Suppressor macrophage treated with lipopolysaccharide for 1 hour (primary cell): ENCODE results near the gene CNIH1.
A peak's percentile ranks its signal among the peaks of the same experiment; 100 is the strongest.

Source experiments
- DNase-seq, 3 donors: peaks; one replicate each; pipeline ENCODE4 v3.0.0-alpha.2; 2020 to 2022

The CNIH1 gene

DNA sequence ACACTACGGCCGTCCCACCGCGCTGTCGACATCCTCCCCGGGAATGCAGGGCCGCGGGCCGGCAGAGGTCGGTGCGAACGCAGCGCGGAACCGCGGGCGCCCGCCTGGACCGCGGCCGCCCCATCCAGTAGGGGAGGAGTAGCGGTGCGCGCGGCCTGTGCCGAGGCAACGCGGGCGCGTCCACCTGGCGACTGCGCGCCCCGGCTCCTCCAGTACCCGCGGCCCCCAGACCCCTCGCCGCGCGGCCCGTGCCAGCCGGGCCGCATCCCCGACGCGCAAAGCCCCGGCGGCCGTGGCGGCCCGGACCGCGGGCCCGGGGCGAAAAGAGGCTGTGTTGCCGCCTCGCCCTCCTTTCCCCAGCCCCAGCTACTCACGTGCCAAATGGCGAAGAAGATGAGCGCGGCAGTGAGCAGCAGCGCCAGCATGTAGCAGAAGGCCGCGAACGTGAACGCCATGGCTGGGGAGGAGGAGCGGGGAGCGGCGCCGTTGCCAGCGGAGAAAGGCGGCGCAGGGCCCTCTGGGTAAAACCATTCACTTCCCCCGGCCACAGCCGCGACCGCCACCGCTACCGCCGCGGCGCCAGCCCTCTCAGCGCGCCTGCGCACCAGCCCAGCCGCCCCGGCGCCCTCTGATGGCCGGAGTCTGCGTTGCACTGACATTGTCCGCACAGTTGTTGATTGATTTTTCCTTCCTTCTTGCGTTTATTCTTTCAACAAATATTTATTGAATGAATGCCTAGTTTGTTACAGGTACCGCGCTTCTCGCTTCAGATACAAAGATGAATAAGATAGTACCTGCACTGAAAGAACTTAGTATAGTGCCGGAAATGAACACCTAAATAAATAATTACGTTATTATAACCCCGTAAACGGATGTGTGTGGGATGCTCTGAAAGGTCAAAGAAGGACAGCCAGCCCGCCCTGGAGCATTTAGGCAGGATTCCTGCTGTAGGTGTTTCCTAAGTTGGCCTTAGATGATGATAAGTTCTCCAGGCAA lies at the start of gene CNIH1:
TSS of gene CNIH1 (minus strand) at position 502 of the 996 bp plus-strand sequence. CDS start at position 455, 47 bp downstream.
- peak; percentile 94 to 97 (median 96) for DNase-seq

DNA sequence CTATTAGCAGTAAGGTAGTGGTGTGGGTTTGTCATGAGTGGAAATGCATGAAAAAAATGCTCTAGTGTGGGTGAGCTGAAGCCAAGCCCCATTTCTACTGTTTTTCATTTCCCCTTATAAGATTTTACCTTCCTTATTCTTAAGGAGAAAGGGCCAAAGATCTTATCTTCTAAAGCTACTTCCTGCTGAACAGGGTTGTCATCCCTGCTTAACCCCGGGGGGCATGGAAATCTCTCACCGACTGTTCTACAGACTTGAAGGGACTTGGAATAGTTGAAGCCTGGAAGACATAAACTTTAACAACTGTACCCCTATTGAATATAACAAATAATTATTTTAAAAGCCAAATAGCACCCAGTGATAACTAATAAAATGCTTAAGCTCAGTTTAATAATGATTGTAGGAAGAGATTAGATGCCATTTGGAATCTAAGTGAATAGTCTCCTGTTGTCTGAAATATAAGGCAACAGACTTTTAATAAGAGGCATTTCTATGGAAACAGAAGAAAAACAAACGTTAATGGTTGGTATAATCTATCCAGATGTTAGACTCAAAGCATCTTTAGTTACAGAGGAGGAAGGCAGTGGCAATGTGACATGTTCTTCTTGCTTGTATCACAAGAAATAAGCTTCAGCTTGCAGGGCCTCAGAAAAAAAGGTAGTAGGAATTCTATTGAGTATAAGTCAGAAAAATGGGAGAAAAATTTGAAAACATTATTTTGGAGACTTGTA lies 49.4 kb upstream of the CNIH1 start:
- DNase-seq: no peak

DNA sequence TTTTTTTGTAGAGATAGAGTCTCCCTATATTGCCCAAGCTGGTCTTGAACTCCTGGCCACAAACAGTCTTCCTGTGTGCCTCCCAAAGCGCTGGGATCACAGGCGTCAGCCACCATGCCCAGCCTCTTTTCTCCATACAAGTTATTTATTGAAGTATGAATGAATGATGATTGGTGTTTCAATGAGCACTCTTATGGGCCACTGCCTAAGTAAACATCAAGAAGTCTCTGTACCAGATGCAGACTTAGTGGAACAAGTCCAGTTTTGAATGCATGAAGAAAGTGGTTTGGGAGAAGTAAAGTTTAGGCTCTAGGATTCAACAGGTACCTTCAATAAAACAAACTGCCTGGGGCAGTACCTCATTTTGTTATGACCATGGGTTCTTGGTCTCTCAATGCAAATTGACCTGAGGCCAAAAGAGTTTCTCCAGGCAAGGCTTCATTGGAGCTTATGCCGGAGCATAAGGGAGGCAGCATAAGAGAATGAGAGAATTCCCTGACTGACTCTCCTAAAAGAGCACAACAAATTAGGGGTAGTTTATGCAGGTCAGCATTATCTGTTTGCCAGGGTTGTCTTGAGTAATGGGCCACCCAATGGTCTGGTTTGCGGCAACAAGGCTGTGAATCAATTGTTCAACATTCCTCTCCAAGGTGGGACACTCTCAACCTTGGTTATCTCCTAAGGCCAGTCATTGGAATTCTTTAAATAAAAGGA lies 48.7 kb upstream of the CNIH1 start:
- no peak for DNase-seq

GRCh38 chr14:54489318-54489683 lies 48.1 kb upstream of the CNIH1 start:
- DNase-seq: no peak

DNA sequence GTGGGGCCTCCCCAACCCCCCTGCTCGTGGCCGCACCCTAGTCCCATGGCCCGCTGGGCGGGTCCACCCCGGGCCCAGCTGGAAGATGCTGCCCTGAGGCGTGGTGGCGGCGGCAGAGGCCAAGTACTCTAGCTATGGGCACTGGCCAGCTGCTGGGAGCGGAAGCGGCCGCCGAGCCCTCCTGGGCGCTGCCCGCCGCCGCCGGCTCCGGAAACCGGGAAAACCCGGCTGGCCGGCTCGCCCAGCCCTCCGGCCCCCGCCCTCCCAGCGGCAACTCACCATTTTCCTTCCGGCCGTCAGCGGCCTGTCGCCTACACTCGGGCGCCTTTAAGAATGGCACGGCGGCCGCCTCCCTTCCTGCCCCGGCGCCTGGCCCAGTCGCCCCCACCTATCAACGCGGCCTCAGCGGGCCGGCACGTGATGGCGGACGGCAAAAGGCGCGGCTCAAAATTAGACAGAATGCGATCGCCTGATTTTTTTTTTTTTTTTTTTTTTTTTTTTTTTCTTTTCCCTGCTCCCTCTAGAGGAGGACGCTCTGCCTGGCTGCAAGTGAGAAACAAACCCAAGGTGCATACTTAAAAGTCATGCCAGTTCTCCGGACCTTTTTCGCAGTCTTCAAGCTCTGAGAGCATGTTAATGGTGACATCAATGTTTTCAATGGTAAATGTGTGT lies 47.6 kb upstream of the CNIH1 start, which contains the start of gene GMFB:
TSS of gene GMFB (minus strand) at position 335 of the 672 bp plus-strand sequence. CDS start at position 282, 53 bp downstream.
- peak; percentile 97 to 98 (median 97) for DNase-seq

- DNase-seq: no peak
Measured at GRCh38 chr14:54488318-54488645, 47.1 kb upstream of the CNIH1 start.

DNA sequence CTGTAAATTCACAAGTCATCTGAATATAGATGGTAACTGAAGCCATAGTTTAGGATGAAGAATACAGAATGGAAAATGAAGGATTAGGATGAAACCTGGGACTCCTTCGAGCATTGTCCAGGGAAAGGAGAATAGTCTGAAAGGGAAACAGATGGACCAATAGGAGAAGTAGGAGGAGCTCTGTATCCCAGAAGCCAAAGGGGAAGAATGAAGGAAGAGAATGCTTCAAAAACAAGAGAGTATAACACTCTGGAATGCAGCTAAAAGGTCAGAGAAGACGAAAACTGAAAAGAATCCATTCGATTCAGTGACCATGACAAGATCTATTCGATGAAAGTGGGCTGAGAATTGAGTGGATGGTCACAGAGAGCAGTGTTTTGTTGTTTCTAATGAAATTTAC lies 46.6 kb upstream of the CNIH1 start:
- DNase-seq: peak; percentile 34 to 50 (median 38)

- no peak for DNase-seq
Measured at GRCh38 chr14:54486685-54487084, 45.5 kb upstream of the CNIH1 start.

DNA sequence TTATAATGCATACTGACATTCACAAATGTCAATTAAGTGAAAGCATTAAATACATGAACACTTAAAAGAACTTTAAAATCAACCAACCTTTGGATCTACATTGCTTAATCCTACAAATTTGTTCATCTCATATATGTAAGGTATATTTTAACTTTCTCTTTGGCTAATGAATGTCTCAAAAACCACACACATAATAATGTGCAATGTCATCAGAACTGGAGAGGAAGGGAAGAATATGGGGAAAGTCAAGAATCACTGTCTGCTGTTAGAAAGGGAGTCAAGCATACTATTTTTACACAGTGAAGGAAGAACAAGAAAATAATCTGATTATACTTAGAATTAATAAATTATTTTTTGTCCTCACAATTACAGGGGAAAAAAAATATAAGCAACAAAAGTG lies 42.7 kb upstream of the CNIH1 start:
- peak in 2 of 3 donors; percentile 53 to 55 for DNase-seq

DNA sequence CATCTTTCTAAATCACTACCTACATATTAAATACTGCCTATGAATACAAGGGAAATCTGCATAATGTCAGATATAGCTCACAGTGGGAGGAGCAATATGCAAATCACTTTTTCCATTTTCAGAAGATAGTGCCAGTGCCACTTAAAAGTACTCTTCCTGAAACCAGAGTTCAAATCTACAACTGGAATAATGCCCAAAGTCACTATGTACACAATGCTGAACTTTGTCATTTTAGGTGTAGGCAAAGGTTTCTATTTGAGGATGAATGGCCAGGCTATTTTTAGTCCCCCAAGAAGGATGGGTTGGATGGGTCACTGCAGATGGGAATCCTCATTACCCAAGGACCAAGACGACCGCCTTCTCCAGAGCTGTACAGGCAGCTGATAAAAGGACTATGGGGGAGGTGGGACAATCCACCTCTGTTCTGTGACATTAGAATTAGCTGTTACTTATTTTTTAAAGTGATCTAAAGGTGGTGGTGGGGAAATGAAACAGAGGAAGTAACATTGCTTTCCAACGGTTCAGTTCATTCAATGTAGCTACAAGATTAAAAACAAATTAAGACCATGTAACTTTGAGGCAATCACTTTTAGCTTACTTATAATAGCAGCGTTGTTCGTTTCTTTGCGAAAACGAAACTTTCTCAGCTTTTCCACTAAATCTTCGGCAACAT lies 42.0 kb upstream of the CNIH1 start:
- DNase-seq: no peak

DNA sequence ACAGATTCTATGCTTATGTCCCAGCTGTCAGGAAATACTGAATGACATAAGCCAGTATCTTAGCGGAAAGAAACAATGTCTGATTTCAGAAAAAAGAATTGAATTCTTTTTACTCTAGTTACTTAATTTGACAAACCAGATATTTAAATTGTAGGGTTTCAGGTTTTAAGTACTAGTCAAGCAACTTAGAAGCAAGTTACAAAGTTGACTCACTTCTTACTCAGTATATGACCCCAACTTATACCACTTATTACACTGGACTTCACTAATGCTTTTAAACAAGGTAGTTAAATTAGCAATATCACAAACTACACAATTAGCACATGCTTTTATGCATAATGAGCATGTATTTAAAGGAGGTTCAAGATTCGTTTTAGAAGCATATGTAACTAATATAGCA lies 40.5 kb upstream of the CNIH1 start:
- DNase-seq: no peak

DNA sequence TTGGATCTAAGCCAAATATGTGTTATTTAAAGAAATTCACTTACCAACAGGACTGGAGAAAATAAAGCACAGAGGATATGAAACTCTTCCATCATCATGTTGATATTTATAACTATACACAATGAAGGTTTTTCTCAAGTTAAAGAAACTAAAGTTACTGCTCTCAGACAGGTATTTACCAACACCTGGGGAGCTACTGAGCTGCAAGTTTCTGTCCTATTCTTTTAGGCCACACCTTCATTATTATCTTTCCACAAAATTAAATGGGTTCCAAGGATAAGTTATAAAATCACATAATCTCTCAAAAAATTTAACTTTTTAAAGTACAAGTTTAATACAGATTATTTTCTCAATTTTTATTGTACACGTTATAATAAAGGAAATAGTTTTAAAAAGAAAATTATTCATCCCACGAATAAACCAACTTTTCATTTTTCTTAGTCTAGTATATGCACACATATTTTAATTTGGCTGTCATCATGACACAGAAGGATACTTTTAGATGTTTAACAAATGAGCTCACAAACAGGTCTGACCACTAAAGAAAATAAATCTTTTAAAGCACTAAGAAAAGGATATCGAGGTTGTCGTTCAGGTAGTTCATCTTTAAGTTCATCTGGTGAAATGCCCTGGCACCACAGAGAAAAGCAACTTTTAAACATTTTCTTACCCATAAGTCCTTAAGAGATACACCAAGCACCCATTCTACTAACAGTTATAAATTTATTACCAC lies 39.8 kb upstream of the CNIH1 start:
- DNase-seq: no peak

- DNase-seq: no peak
Measured at GRCh38 chr14:54478636-54479215, 37.6 kb upstream of the CNIH1 start.

- no peak for DNase-seq
Measured at GRCh38 chr14:54475911-54476310, 34.7 kb upstream of the CNIH1 start.

DNA sequence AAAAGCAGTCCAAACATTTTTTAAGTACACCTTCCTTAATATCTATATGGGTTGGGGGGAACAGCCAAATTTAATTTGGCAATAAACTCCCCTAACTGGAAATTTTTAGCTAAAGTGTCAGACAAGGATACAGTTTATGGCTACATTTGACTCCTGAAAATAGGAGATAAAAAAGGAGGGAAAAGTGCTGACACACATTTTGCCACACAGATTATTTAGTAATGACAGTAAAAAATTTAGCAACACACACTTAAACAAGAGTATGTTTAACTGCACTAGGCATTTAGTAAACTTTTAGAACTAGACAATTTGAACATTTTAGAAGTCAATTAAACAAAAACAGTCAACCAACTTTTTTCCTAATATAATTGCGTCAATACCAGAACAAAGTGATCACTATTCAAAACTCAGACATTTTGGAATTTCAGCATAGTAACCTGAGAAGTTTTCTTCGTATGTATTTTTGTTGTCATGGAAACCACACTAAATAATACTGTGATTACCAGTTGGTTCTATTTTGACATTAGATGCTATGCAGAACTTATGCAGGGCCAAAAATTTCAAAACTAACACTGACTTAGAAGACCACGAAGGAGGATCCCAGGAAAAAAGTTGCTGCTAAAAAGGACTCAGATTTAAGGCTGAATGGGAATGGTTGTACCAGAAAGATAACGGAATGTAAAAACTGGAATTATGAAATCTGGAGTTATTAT lies 34.2 kb upstream of the CNIH1 start:
- no peak for DNase-seq

DNA sequence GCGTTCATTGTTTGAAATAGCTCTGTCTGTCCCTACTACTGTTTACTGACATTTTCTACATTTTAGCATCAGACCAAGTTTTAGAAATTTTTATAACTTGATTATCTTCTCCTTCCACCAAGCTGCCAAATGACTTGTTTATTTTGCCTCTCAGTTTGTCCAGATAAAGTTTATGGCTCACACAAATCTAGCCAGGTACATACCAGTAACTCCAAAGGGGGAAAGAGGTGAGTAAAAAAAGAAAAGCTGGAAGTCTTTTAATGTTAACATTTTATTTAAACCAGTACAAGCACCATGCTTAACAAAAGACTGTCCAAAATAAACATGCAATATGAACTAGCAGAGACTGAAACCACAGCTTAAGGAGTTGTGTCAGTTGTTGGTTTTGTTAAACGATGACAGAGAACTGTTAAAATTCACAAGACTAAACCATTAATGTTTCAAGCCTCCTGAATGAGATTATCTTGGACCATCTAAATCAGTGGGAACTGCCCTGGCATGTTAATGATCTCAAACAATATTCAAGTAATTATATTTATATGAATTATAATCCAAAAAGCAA lies 33.1 kb upstream of the CNIH1 start:
- no peak for DNase-seq

GRCh38 chr14:54472315-54472714 lies 31.1 kb upstream of the CNIH1 start:
- no peak for DNase-seq

DNA sequence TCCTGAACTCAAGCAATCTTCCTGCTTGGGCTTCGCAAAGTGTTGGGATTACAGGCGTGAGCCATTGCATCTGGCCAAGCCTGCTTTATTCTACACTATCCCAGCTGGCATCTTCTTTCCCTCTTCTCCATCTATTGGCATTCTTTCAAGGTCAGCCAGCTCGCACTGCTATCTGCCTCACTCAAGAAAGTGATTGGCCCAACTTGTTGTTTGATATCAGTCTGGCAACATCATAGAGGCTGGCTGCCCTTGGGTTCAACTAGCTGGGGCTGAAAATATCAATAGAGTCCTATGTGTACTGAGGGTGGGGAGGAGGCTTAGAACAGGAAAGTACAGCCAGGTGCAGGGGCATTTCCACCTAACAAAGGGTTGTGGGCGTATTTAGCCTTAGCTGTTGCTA lies 30.5 kb upstream of the CNIH1 start:
- no peak for DNase-seq

DNA sequence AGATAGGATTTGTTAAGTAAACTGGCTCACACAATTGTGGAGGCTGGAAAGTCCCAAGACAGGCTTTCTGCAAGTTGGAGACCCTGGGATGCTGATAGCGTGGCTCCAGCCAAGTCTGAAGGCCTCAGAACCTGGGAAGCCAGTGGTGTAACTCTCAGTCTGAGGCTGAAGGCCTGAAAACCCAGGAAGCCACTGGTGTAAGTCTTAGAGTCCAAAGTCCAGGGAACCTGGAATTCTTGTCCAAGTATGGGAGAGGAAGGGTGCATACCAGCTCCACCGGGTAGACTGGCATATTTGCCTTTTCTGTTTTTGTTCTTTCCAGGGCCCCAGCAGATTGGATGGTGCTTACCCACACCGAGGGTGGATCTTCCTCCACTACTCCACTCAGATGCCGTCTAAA lies 29.5 kb upstream of the CNIH1 start:
- no peak for DNase-seq

GRCh38 chr14:54467280-54467679 lies 26.1 kb upstream of the CNIH1 start:
- no peak for DNase-seq
